GM12892 (cell line): ENCODE measurements around the gene MYO18A.

ENCODE experiments used
- POLR2A ChIP-seq: IDR thresholded peaks from 2 replicates; pipeline ENCODE4 v1.6.1; 2011; ENCODE audit warnings: low read depth, low read length, control low read depth
- POLR2AphosphoS5 ChIP-seq: IDR thresholded peaks from 2 replicates; pipeline ENCODE4 v1.6.1; 2011; ENCODE audit warnings: low read depth, low read length, control low read depth
- TAF1 ChIP-seq: IDR thresholded peaks from 2 replicates; pipeline ENCODE4 v1.6.1; 2011; ENCODE audit warnings: low read depth, mild to moderate bottlenecking, control low read depth, low read length, borderline replicate concordance

DNA sequence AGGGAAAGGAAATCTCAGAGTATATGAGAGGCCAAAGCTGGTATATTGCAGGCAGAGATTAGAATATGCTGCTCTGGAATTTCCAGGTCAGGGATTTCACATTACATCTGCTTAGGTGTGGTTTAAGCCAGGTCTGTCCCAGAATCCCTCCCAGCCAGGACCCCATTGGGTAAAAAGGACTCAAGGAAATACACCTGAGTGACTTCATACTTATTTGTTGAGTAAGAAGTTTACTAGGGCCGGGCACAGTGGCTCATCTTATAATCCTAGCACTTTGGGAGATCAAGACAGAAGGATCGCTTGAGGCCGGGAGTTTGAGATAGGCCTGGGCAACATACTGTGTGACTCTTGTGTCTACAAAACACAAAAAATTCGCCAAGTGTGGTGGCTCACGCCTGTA, 130.0 kb downstream of the MYO18A start:
- TF ChIP-seq POLR2A (no peak), POLR2AphosphoS5 (no peak), TAF1 (no peak)
